IPS-NIHi7 (cell line): Measurements from ENCODE around the gene CSMD2.

Source experiments
- DNase-seq: peaks from one replicate; pipeline ENCODE4 v3.0.0; 2012; ENCODE audit warnings: mixed read lengths; ENCODE audit errors: extremely low spot score

CSMD2 gene

GRCh38 chr1:33965086-33965485 lies 199.9 kb downstream of the CSMD2 start:
- no peak for DNase-seq

GRCh38 chr1:33962061-33962460 lies 203.0 kb downstream of the CSMD2 start:
- DNase-seq = no peak

GRCh38 chr1:33960188-33960895 lies 204.7 kb downstream of the CSMD2 start:
- DNase-seq = no peak

- no peak for DNase-seq
These were observed 207.2 kb downstream of the CSMD2 start for GRCh38 chr1:33957854-33958253.

- no peak for DNase-seq
These were observed 209.9 kb downstream of the CSMD2 start for GRCh38 chr1:33955096-33955495.

GRCh38 chr1:33949570-33949969 lies 215.5 kb downstream of the CSMD2 start:
- DNase-seq = no peak

GRCh38 chr1:33948291-33948690 lies 216.7 kb downstream of the CSMD2 start:
- DNase-seq = no peak

GRCh38 chr1:33946836-33947235 lies 218.2 kb downstream of the CSMD2 start:
- no peak for DNase-seq

GRCh38 chr1:33944846-33945245 lies 220.2 kb downstream of the CSMD2 start:
- DNase-seq = no peak

- DNase-seq = no peak
These were observed 221.1 kb downstream of the CSMD2 start for GRCh38 chr1:33943978-33944377.

- no peak for DNase-seq
These were observed 232.2 kb downstream of the CSMD2 start for GRCh38 chr1:33932871-33933270.

- no peak for DNase-seq
These were observed 233.9 kb downstream of the CSMD2 start for GRCh38 chr1:33931111-33931475.

GRCh38 chr1:33930346-33931110 lies 234.5 kb downstream of the CSMD2 start:
- DNase-seq = no peak

- no peak for DNase-seq
These were observed 236.8 kb downstream of the CSMD2 start for GRCh38 chr1:33928251-33928650.

GRCh38 chr1:33927721-33928120 lies 237.3 kb downstream of the CSMD2 start:
- DNase-seq = no peak

GRCh38 chr1:33925586-33925985 lies 239.4 kb downstream of the CSMD2 start:
- DNase-seq = no peak

GRCh38 chr1:33921281-33921680 lies 243.7 kb downstream of the CSMD2 start:
- no peak for DNase-seq

- no peak for DNase-seq
These were observed 246.7 kb downstream of the CSMD2 start for GRCh38 chr1:33918368-33918767.

GRCh38 chr1:33916786-33917185 lies 248.2 kb downstream of the CSMD2 start:
- DNase-seq = no peak

- no peak for DNase-seq
These were observed 250.5 kb downstream of the CSMD2 start for GRCh38 chr1:33914531-33914930.

- no peak for DNase-seq
These were observed 256.6 kb downstream of the CSMD2 start for GRCh38 chr1:33908324-33908956.

- DNase-seq = no peak
These were observed 258.9 kb downstream of the CSMD2 start for GRCh38 chr1:33906156-33906555.

- no peak for DNase-seq
These were observed 259.8 kb downstream of the CSMD2 start for GRCh38 chr1:33905241-33905640.
